Testis (tissue), 3 donors: ENCODE results near the gene BMP4. TPM values are rescaled to one million over a fixed set of nuclear protein-coding genes. Genes with fewer than 3 reads are reported as not detected.

Source experiments
- DNase-seq: peaks from one replicate; pipeline ENCODE4 v3.0.0-alpha.2; 2019
- H3K27ac ChIP-seq, 2 donors: fragments of 200-600 bp; sonication (generic); one replicate each; pipeline ENCODE4 v1.5.1; 2019
- H3K27me3 ChIP-seq: fragments of 200-600 bp; sonication (generic); one replicate; pipeline ENCODE4 v1.5.1; 2019
- H3K36me3 ChIP-seq: fragments of 200-600 bp; sonication (generic); one replicate; pipeline ENCODE4 v1.5.1; 2017; ENCODE audit warnings: low read depth; ENCODE audit errors: missing control alignments
- H3K4me1 ChIP-seq: fragments of 200-600 bp; sonication (generic); one replicate; pipeline ENCODE4 v1.5.1; 2019
- H3K4me3 ChIP-seq, 2 donors: fragments of 200-600 bp; sonication (generic); one replicate each; pipeline ENCODE4 v1.5.1; 2017 to 2019
- H3K9me3 ChIP-seq: fragments of 200-600 bp; sonication (generic); one replicate; pipeline ENCODE4 v1.5.1; 2017
- CTCF ChIP-seq, 3 experiments: fragments of 450-650 bp in 2 of 3; fragments of 200-600 bp in 1 of 3; sonication (generic) in 1 of 3; IDR thresholded peaks; one replicate each; pipeline ENCODE4 v1.5.1; 2016 to 2019; ENCODE audit warnings: antibody characterized with exemption in 3 of 3, mild to moderate bottlenecking in 2 of 3, moderate library complexity in 1 of 3
- POLR2A ChIP-seq: fragments of 450-650 bp; IDR thresholded peaks from one replicate; pipeline ENCODE4 v1.6.1; 2017; ENCODE audit warnings: antibody characterized with exemption, mild to moderate bottlenecking, moderate library complexity
- WGBS, 2 donors: methylation state at CpG; one replicate each; pipeline ENCODE4 v1.1.5; 2018; 5-methylcytosine and 5-hydroxymethylcytosine counted together
- intact Hi-C: fragments of 100-400 bp; cut with DNase I; formaldehyde crosslinking; loops from one replicate; pipeline ENCODE4 v1.15.1; 2023; ENCODE audit warnings: low total_unique reads
- polyA plus RNA-seq: library from polyadenylated mRNA; stranded (reverse); fragments of 350-450 nt; fragmentation: Illumina TruSeq; extraction: RNeasy Lipid Tissue Mini Kit (QIAGEN cat#74804); gene quantifications from one replicate; pipeline ENCODE4 v1.2.3, GENCODE V29; 2014; ENCODE audit warnings: low read depth, low replicate concordance; ENCODE audit not compliant: insufficient read depth
- total RNA-seq, 2 donors: library from RNA; depleted of rRNA; stranded (reverse); fragments of >200 nt; gene quantifications; one replicate each; pipeline ENCODE4 v1.2.3, GENCODE V29; 2016

Gene BMP4
- total and polyA plus RNA-seq, 3 donors from 2014 or later, result 2.0 to 8.4 (median 3.5) TPM

- no peaks in the 10 kb centered on the region for H3K36me3 ChIP-seq
Measured at GRCh38 chr14:53978194-53978593, 21.6 kb upstream of the BMP4 start.

GRCh38 chr14:53975444-53975843 is 18.8 kb upstream of the BMP4 start:
- DNase-seq, result no peak
- peaks cover 7% of the 10 kb centered on the region for H3K4me1 ChIP-seq
- intact Hi-C loops, result no loop called here
- H3K27me3 ChIP-seq, result no peaks in the 10 kb centered on the region
- no peaks in the 10 kb centered on the region for H3K9me3 ChIP-seq
- H3K36me3 ChIP-seq, result no peaks in the 10 kb centered on the region
- 86 to 88% methylated on average over 5 of the region's 5 CpGs for WGBS, 2 donors
- no peak overlapping the region for H3K4me3 ChIP-seq
- TF ChIP-seq CTCF (IDR thresholded peaks at IDR 0.05), result no peak
- no peak for TF ChIP-seq POLR2A
- no peak overlapping the region for H3K27ac ChIP-seq

More at GRCh38 chr14:53978194-53978593, 21.6 kb upstream of the BMP4 start:
- TF ChIP-seq POLR2A, result no peak
- TF ChIP-seq CTCF (IDR thresholded peaks at IDR 0.05), result no peak
- H3K27ac ChIP-seq, result no peak overlapping the region
- H3K4me3 ChIP-seq, result no peak overlapping the region
- WGBS, 2 donors, result 24 to 40% methylated on average over 3 of the region's 3 CpGs
- no peaks in the 10 kb centered on the region for H3K9me3 ChIP-seq
- peaks cover 7% of the 10 kb centered on the region for H3K4me1 ChIP-seq
- intact Hi-C loops, result no loop called here
- no peaks in the 10 kb centered on the region for H3K27me3 ChIP-seq
- DNase-seq, result no peak

GRCh38 chr14:53971521-53971920 is 14.9 kb upstream of the BMP4 start:
- no peak for TF ChIP-seq CTCF (IDR thresholded peaks at IDR 0.05)
- no peak for TF ChIP-seq POLR2A
- no peaks in the 10 kb centered on the region for H3K36me3 ChIP-seq
- no peaks in the 10 kb centered on the region for H3K27me3 ChIP-seq
- no peak overlapping the region for H3K27ac ChIP-seq
- intact Hi-C loops, result no loop called here
- H3K9me3 ChIP-seq, result no peaks in the 10 kb centered on the region
- DNase-seq, result no peak
- H3K4me3 ChIP-seq, result no peak overlapping the region
- H3K4me1 ChIP-seq, result no peaks in the 10 kb centered on the region
- 86 to 90% methylated on average over 4 of the region's 4 CpGs for WGBS, 2 donors

- DNase-seq, result no peak
- Histone ChIP-seq H3K36me3 (no peaks in the 10 kb centered on the region), H3K4me3 (no peak overlapping the region), H3K9me3 (no peaks in the 10 kb centered on the region), H3K27me3 (no peaks in the 10 kb centered on the region), H3K27ac (no peak overlapping the region), H3K4me1 (no peaks in the 10 kb centered on the region)
- intact Hi-C loops, result no loop called here
- TF ChIP-seq POLR2A (no peak), CTCF (IDR thresholded peaks at IDR 0.05) (no peak)
Measured at GRCh38 chr14:53969326-53969725, 12.7 kb upstream of the BMP4 start.

- Histone ChIP-seq H3K27me3 (no peaks in the 10 kb centered on the region), H3K27ac (no peak overlapping the region), H3K36me3 (no peaks in the 10 kb centered on the region), H3K4me3 (no peak overlapping the region), H3K9me3 (no peaks in the 10 kb centered on the region), H3K4me1 (no peaks in the 10 kb centered on the region)
- 78 to 94% methylated on average over 2 to 3 of the region's 3 CpGs for WGBS, 2 donors
- intact Hi-C loops, result no loop called here
- no peak for TF ChIP-seq CTCF (IDR thresholded peaks at IDR 0.05)
- DNase-seq, result no peak
Measured at GRCh38 chr14:53968726-53969125, 12.1 kb upstream of the BMP4 start.
